ENCODE results near the gene LRIG3. TPM values are rescaled to one million over a fixed set of nuclear protein-coding genes. Genes with fewer than 3 reads are reported as not detected.

LRIG3 gene
- total RNA-seq, 1 donor from 2014 or later, result 0.21 TPM

DNA sequence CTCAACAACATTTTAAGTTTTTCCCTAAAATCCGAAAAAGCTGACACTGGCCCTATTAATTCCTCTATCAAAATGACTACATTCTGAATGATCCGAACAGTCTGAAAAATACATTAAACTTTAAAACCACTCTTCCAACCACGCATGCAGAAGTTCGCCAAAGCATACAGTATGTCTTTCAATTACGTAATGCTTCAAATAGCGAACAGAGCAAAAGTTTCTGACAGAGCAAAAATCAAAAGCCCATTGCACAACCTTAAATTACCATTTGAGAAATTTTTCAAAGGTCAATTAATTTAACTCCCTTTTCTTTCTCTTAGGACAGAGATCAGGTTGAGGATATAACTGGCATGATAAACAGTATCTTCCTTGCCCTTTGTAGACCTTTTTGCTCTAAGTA lies 33.2 kb downstream of the LRIG3 start:
- Mint-ChIP-seq H3K9me3 (no peaks in the 10 kb centered on the region), H3K36me3 (ENCODE audit: low read depth) (no peaks in the 10 kb centered on the region), H3K4me3 (ENCODE audit: low read depth) (no peak overlapping the region), H3K4me1 (ENCODE audit: low read depth) (no peaks in the 10 kb centered on the region), H3K27ac (no peak overlapping the region), H3K27me3 (ENCODE audit: low read depth) (no peaks in the 10 kb centered on the region)
- no peak for DNase-seq (ENCODE audit: low spot score)
- intact Hi-C loops (cut with micrococcal nuclease), result no loop called here

GRCh38 chr12:58886474-58886873 lies 33.8 kb downstream of the LRIG3 start:
- Mint-ChIP-seq H3K27ac (no peak overlapping the region), H3K27me3 (ENCODE audit: low read depth) (no peaks in the 10 kb centered on the region), H3K9me3 (no peaks in the 10 kb centered on the region), H3K4me3 (ENCODE audit: low read depth) (no peak overlapping the region), H3K36me3 (ENCODE audit: low read depth) (no peaks in the 10 kb centered on the region), H3K4me1 (ENCODE audit: low read depth) (no peaks in the 10 kb centered on the region)
- DNase-seq (ENCODE audit: low spot score), result no peak
- intact Hi-C loops (cut with micrococcal nuclease), result no loop called here

- Mint-ChIP-seq H3K27ac (no peak overlapping the region), H3K4me1 (ENCODE audit: low read depth) (no peaks in the 10 kb centered on the region), H3K36me3 (ENCODE audit: low read depth) (no peaks in the 10 kb centered on the region), H3K9me3 (no peaks in the 10 kb centered on the region), H3K4me3 (ENCODE audit: low read depth) (no peak overlapping the region), H3K27me3 (ENCODE audit: low read depth) (no peaks in the 10 kb centered on the region)
- no peak for DNase-seq (ENCODE audit: low spot score)
- intact Hi-C loops (cut with micrococcal nuclease), result no loop called here
Measured at GRCh38 chr12:58884916-58885315, 35.4 kb downstream of the LRIG3 start.

DNA sequence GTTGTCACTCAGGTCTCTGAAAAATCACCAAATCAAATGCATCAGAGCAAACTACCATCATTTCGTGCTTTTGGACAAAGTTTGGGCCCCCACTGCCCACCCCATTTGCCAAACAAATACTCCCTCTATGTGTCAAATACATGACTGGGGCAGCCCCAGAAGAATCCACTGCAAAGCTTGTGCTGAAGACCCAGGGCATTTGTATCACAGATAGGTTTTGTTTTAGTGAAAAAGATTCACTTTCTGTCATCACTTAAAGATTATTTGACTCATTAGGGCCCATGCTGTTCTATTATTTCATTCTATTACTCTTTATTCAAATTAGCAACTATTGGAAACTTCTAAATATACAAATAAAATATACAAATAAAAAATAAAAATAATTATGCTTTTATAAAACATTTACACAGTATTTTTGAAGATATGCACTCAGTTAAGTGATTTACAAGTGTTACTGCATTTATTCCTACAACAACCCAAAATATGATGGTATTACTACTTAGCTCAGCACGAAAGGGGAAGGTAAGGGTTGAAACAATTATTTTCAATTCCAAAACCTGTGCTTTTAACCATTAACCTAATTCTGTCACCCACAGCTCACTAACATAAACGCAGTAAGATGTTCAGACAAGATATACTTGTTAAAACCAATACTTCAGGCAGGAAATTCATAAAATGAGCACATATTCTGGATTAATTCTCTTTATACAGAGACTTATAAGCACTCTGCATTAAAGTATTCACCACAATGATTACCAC lies 36.5 kb downstream of the LRIG3 start:
- no peak overlapping the region for H3K27ac Mint-ChIP-seq
- DNase-seq (ENCODE audit: low spot score), result no peak
- intact Hi-C loops (cut with micrococcal nuclease), result no loop called here
- no peak overlapping the region for H3K4me3 Mint-ChIP-seq (ENCODE audit: low read depth)
- H3K27me3 Mint-ChIP-seq (ENCODE audit: low read depth), result no peaks in the 10 kb centered on the region
- H3K9me3 Mint-ChIP-seq, result no peaks in the 10 kb centered on the region
- H3K4me1 Mint-ChIP-seq (ENCODE audit: low read depth), result no peaks in the 10 kb centered on the region
- H3K36me3 Mint-ChIP-seq (ENCODE audit: low read depth), result no peaks in the 10 kb centered on the region

DNA sequence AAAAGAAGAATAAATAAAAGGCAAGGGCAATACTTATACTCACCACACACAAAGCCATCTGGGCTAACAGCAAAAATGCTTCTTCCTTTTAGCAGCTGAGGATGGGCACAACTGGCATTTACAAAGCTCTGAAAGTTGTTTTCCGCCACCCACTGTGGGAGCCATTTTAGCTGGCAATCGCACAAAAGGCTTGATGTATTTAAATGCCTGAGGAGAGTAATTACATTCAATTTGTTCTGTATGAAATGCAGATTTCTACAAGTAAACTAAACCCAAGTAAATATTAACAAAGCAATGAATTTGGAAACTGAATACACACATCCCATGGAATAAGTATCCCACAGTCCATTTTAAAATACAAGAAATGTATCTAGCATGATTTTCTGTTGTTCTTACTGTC lies 37.5 kb downstream of the LRIG3 start:
- H3K27me3 Mint-ChIP-seq (ENCODE audit: low read depth), result no peaks in the 10 kb centered on the region
- H3K4me1 Mint-ChIP-seq (ENCODE audit: low read depth), result no peaks in the 10 kb centered on the region
- intact Hi-C loops (cut with micrococcal nuclease), result no loop called here
- H3K36me3 Mint-ChIP-seq (ENCODE audit: low read depth), result no peaks in the 10 kb centered on the region
- H3K27ac Mint-ChIP-seq, result no peak overlapping the region
- no peak overlapping the region for H3K4me3 Mint-ChIP-seq (ENCODE audit: low read depth)
- no peak for DNase-seq (ENCODE audit: low spot score)
- no peaks in the 10 kb centered on the region for H3K9me3 Mint-ChIP-seq

- Mint-ChIP-seq H3K9me3 (no peaks in the 10 kb centered on the region), H3K36me3 (ENCODE audit: low read depth) (no peaks in the 10 kb centered on the region), H3K27me3 (ENCODE audit: low read depth) (no peaks in the 10 kb centered on the region), H3K4me1 (ENCODE audit: low read depth) (no peaks in the 10 kb centered on the region), H3K27ac (no peak overlapping the region), H3K4me3 (ENCODE audit: low read depth) (no peak overlapping the region)
- no peak for DNase-seq (ENCODE audit: low spot score)
- intact Hi-C loops (cut with micrococcal nuclease), result no loop called here
Measured at GRCh38 chr12:58881816-58882215, 38.5 kb downstream of the LRIG3 start.

- intact Hi-C loops (cut with micrococcal nuclease), result no loop called here
- H3K4me3 Mint-ChIP-seq (ENCODE audit: low read depth), result no peak overlapping the region
Measured at GRCh38 chr12:58880639-58881038, 39.7 kb downstream of the LRIG3 start.

DNA sequence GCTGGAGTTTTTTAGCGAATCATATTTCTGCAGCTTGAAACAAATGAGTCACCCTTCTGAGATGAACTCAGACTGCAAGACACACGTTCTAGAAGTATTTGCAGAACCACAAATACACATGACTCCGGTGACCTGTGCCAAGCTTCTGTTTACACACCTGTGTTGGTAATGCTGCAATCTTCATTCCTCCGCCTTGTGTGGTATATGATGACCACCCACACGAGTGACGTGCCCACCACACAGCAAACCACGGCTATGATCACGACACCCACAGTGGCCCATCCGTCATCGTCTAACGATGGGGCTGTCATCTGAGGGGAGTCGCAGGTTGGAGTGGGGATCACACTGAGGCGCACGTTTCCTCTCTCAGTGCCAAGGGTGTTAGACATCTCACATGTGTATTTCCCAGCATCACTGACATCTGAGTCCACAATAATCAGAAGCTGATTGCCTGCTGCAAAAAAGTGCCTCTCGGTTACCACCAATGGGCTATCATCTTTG lies 43.0 kb downstream of the LRIG3 start:
- Mint-ChIP-seq H3K27ac (no peak overlapping the region), H3K36me3 (ENCODE audit: low read depth) (no peaks in the 10 kb centered on the region), H3K9me3 (no peaks in the 10 kb centered on the region), H3K4me1 (ENCODE audit: low read depth) (no peaks in the 10 kb centered on the region), H3K27me3 (ENCODE audit: low read depth) (no peaks in the 10 kb centered on the region), H3K4me3 (ENCODE audit: low read depth) (no peak overlapping the region)
- no peak for DNase-seq (ENCODE audit: low spot score)
- intact Hi-C loops (cut with micrococcal nuclease), result no loop called here

More at GRCh38 chr12:58880639-58881038, 39.7 kb downstream of the LRIG3 start:
- Mint-ChIP-seq H3K4me1 (ENCODE audit: low read depth) (no peaks in the 10 kb centered on the region), H3K27ac (no peak overlapping the region), H3K36me3 (ENCODE audit: low read depth) (no peaks in the 10 kb centered on the region), H3K27me3 (ENCODE audit: low read depth) (no peaks in the 10 kb centered on the region), H3K9me3 (no peaks in the 10 kb centered on the region)
- DNase-seq (ENCODE audit: low spot score), result no peak

- DNase-seq (ENCODE audit: low spot score), result no peak
- H3K9me3 Mint-ChIP-seq, result no peaks in the 10 kb centered on the region
- no peaks in the 10 kb centered on the region for H3K36me3 Mint-ChIP-seq (ENCODE audit: low read depth)
- intact Hi-C loops (cut with micrococcal nuclease), result no loop called here
- H3K27ac Mint-ChIP-seq, result no peak overlapping the region
- H3K27me3 Mint-ChIP-seq (ENCODE audit: low read depth), result no peaks in the 10 kb centered on the region
- no peaks in the 10 kb centered on the region for H3K4me1 Mint-ChIP-seq (ENCODE audit: low read depth)
- H3K4me3 Mint-ChIP-seq (ENCODE audit: low read depth), result no peak overlapping the region
Measured at GRCh38 chr12:58873496-58873895, 46.8 kb downstream of the LRIG3 start.

GRCh38 chr12:58871556-58871955 lies 48.7 kb downstream of the LRIG3 start:
- Mint-ChIP-seq H3K4me1 (ENCODE audit: low read depth) (no peaks in the 10 kb centered on the region), H3K27ac (no peak overlapping the region), H3K9me3 (no peaks in the 10 kb centered on the region), H3K36me3 (ENCODE audit: low read depth) (no peaks in the 10 kb centered on the region), H3K27me3 (ENCODE audit: low read depth) (no peaks in the 10 kb centered on the region), H3K4me3 (ENCODE audit: low read depth) (no peak overlapping the region)
- DNase-seq (ENCODE audit: low spot score), result no peak
- intact Hi-C loops (cut with micrococcal nuclease), result no loop called here

DNA sequence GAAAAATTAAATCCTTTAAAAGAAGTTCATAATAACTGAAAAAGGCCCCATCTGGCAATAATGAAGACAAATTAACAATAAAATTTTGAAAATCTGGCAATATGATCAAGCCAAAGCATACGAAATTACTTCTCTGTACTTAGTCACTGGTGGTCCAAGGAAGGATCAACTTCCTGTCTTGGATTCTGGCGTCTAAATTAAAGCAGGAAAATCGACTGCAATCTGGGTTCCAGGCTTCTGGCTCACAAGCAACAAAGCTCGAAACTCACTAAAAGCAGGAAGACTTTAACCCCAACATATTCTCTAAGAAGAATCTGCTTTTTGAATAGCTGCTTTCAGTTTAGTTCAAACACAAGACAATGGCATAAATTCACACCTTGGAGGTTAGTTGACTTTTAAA lies 49.7 kb downstream of the LRIG3 start:
- no peak overlapping the region for H3K4me3 Mint-ChIP-seq (ENCODE audit: low read depth)
- no peak for DNase-seq (ENCODE audit: low spot score)
- no peaks in the 10 kb centered on the region for H3K27me3 Mint-ChIP-seq (ENCODE audit: low read depth)
- intact Hi-C loops (cut with micrococcal nuclease), result no loop called here
- H3K4me1 Mint-ChIP-seq (ENCODE audit: low read depth), result no peaks in the 10 kb centered on the region
- no peak overlapping the region for H3K27ac Mint-ChIP-seq
- no peaks in the 10 kb centered on the region for H3K9me3 Mint-ChIP-seq
- no peaks in the 10 kb centered on the region for H3K36me3 Mint-ChIP-seq (ENCODE audit: low read depth)

GRCh38 chr12:58860788-58861240 lies 59.5 kb downstream of the LRIG3 start:
- no peaks in the 10 kb centered on the region for H3K36me3 Mint-ChIP-seq (ENCODE audit: low read depth)
- no peak overlapping the region for H3K27ac Mint-ChIP-seq
- DNase-seq (ENCODE audit: low spot score), result no peak
- no peaks in the 10 kb centered on the region for H3K4me1 Mint-ChIP-seq (ENCODE audit: low read depth)
- no peaks in the 10 kb centered on the region for H3K9me3 Mint-ChIP-seq
- H3K27me3 Mint-ChIP-seq (ENCODE audit: low read depth), result no peaks in the 10 kb centered on the region
- H3K4me3 Mint-ChIP-seq (ENCODE audit: low read depth), result no peak overlapping the region
- intact Hi-C loops (cut with micrococcal nuclease), result no loop called here

DNA sequence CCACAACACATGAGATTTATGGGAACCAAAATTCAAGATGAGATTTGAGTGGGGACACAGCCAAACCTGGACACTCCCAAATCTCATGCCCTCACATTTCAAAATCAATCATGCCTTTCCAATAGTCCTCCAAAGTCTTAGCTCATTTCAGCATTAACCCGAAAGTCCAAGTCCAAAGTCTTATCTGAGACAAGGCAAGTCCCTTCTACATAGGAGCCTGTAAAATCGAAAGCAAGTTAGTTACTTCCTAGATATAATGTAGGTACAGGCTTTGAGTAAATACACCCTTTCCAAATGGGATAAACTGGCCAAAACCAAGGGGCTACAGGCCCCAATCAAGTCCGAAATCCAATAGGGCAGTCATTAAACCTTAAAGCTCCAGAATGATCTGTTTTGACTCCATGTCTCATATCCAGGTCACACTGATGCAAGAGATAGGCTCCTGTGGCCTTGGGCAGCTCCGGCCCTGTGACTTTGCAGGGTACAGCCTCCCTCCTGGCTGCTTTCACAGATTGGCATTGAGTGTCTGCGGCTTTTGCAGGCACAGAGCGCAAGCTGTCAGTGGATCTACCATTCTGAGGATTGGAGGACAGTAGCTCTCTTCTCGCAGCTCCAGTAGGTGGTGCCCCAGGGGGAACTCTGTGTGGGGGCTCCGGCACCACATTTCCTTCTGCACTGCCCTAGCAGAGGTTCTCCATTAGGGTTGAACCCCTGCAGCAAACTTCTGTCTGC lies 60.1 kb downstream of the LRIG3 start:
- H3K27ac Mint-ChIP-seq, result no peak overlapping the region
- intact Hi-C loops (cut with micrococcal nuclease), result no loop called here
- no peaks in the 10 kb centered on the region for H3K4me1 Mint-ChIP-seq (ENCODE audit: low read depth)
- no peaks in the 10 kb centered on the region for H3K36me3 Mint-ChIP-seq (ENCODE audit: low read depth)
- H3K27me3 Mint-ChIP-seq (ENCODE audit: low read depth), result no peaks in the 10 kb centered on the region
- H3K9me3 Mint-ChIP-seq, result no peaks in the 10 kb centered on the region
- no peak for DNase-seq (ENCODE audit: low spot score)
- no peak overlapping the region for H3K4me3 Mint-ChIP-seq (ENCODE audit: low read depth)
